ENCODE data around the gene CXCR6. TPM values are rescaled to one million over a fixed set of nuclear protein-coding genes. Genes with fewer than 3 reads are reported as not detected.
A peak's percentile ranks its signal among the peaks of the same experiment; 100 is the strongest.

The CXCR6 gene
- total and polyA plus RNA-seq, 2 of the 13 experiments (the other 11 are each of a cell fraction or from before 2014, with no cell fraction given) = not detected

DNA sequence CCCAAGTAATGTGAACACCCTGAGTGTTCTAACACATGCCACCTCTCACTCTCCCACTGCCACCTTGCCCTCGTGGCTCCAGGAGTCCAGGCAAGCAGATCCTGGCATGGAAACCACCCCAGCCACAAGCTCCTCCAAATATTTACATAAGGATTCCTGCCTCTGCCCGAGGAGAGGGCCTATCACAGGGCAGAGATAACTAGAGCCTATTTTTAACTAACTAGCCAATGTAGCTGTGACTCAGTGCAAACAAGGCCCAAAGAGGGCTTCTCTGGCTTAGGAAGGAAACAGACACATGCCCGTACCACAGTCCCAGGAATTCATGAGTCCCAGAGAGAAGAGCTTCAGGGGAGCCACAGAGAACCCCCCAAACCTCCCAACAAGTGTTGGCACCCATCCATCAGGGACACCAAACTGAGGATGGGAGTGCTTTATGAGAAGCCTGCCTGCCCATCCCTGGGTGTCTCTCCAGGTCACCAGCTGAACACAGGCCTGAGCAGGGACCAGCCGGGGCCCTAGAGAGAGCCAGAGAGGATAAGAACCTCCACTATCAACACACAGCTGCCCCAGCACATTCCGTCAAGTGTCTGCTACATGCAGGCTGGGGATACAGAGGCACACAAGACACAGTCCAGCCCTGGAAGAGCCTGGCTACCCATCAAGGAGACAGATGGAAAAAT lies 43.2 kb downstream of the CXCR6 start (continued):
- TF ChIP-seq, protein P1, sequence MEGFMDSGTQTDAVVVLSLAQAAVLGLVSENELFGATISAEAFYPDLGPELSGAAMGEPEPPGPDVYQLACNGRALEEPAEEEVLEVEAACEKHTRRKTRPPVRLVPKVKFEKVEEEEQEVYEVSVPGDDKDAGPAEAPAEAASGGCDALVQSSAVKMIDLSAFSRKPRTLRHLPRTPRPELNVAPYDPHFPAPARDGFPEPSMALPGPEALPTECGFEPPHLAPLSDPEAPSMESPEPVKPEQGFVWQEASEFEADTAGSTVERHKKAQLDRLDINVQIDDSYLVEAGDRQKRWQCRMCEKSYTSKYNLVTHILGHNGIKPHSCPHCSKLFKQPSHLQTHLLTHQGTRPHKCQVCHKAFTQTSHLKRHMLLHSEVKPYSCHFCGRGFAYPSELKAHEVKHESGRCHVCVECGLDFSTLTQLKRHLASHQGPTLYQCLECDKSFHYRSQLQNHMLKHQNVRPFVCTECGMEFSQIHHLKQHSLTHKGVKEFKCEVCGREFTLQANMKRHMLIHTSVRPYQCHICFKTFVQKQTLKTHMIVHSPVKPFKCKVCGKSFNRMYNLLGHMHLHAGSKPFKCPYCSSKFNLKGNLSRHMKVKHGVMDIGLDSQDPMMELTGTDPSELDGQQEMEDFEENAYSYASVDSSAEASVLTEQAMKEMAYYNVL (CRISPR knock-in tag; IDR thresholded peaks at IDR 0.05; ENCODE audit: borderline replicate concordance) = no peak
- TF ChIP-seq ZBTB43 (CRISPR knock-in tag; conservative IDR thresholded peaks at IDR 0.05) (0 out of 2 replicates have a peak, but pooled peaks have one; percentile 43), ZNF432 (CRISPR knock-in tag; IDR thresholded peaks at IDR 0.05; ENCODE audit: borderline replicate concordance) (no peak), SNAPC5 (CRISPR knock-in tag; IDR thresholded peaks at IDR 0.05; ENCODE audit: borderline replicate concordance) (no peak), ZNF468 (CRISPR knock-in tag; IDR thresholded peaks at IDR 0.05) (no peak), NFYC (CRISPR knock-in tag; IDR thresholded peaks at IDR 0.05) (peak; percentile 37; the same call in 1 of the 2 replicates), ZIK1 (CRISPR knock-in tag; IDR thresholded peaks at IDR 0.05; ENCODE audit: borderline replicate concordance, low read depth) (no peak), ZNF205 (CRISPR knock-in tag; IDR thresholded peaks at IDR 0.05) (no peak), PPARG (CRISPR knock-in tag; conservative IDR thresholded peaks at IDR 0.05) (no peak), ZBTB3 (CRISPR knock-in tag; IDR thresholded peaks at IDR 0.05; ENCODE audit: borderline replicate concordance, low read depth) (no peak), PHF5A (CRISPR knock-in tag; IDR thresholded peaks at IDR 0.05; ENCODE audit: low read depth, unreplicated experiment) (no peak), ZBTB34 (CRISPR knock-in tag; IDR thresholded peaks at IDR 0.05) (peak; percentile 57; the same call in 1 of the 2 replicates), ZNF225 (CRISPR knock-in tag; IDR thresholded peaks at IDR 0.05) (no peak), DPF2 (CRISPR knock-in tag; IDR thresholded peaks at IDR 0.05; ENCODE audit: borderline replicate concordance, low read depth) (no peak), ZNF101 (CRISPR knock-in tag; IDR thresholded peaks at IDR 0.05; ENCODE audit: borderline replicate concordance, low read depth) (no peak), NR2F6 (IDR thresholded peaks at IDR 0.05) (no peak), NR2F6 (CRISPR knock-in tag; IDR thresholded peaks at IDR 0.05) (no peak), ZBTB37 (CRISPR knock-in tag; IDR thresholded peaks at IDR 0.05) (0 out of 2 replicates have a peak, but pooled peaks have one; percentile 61)
- TF ChIP-seq, protein P2, sequence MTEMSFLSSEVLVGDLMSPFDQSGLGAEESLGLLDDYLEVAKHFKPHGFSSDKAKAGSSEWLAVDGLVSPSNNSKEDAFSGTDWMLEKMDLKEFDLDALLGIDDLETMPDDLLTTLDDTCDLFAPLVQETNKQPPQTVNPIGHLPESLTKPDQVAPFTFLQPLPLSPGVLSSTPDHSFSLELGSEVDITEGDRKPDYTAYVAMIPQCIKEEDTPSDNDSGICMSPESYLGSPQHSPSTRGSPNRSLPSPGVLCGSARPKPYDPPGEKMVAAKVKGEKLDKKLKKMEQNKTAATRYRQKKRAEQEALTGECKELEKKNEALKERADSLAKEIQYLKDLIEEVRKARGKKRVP (CRISPR knock-in tag; IDR thresholded peaks at IDR 0.05) = no peak
